SKM-1 treated with dmso at 0.1 percent for 144 hours (cell line): ENCODE measurements around the gene LZTFL1.

Experiments used
- DNase-seq: peaks from one replicate; lab custom pipeline; 2025; ENCODE audit not compliant: unreplicated experiment; lab: John Stamatoyannopoulos, UW

LZTFL1 gene

DNA sequence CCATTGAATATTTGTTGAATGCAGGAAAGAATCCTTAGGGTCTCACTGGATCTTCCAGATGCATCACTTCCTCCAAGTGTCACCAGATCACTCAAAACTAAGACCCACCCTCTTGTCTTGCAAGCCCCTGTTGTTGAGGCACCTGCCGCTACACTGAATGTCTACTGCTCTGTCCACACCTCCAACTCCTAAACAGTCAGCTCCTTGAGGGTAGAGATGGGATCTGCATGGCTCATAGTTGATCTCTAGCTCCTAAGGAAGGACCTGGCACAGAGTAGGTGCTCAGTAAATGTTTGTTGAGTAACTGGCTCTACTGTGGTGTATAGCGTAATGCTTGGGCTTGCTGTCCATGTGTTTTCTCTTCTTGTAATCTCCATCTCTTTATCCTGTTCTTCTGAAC lies 54.4 kb downstream of the LZTFL1 start:
- no peak for DNase-seq

DNA sequence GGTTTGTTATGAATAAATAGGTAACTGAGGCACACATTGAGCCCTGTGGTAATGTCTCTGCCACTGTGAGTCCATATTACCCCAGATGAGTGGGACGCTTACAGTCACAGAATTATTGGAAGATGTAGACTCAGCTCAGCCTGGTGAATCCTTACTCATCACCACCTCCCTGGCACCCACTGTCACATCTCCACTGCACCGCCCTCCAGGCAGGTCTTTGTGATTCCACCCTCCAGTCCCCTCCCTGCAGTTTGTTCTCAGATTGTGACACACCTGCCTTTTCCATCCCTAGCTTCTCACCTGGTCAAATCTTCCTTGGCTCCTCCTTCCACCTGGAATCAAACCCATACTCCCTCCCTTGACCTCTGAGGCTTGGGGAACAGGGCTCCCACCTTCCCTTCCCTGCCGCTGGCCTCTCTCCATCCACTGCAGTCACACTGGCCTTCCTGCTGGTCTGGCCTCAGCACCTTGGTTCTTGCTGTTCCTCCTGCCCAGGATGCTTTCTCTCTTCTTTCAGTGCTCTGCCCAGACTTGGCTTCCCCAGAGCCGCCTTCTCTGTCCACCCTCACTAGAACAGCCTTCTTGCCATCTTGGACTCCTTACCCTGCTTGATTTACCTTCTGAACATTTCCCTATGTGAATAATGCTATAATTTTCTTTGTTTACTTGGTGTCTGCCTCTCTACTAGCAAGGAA lies 55.0 kb downstream of the LZTFL1 start:
- no peak for DNase-seq

DNA sequence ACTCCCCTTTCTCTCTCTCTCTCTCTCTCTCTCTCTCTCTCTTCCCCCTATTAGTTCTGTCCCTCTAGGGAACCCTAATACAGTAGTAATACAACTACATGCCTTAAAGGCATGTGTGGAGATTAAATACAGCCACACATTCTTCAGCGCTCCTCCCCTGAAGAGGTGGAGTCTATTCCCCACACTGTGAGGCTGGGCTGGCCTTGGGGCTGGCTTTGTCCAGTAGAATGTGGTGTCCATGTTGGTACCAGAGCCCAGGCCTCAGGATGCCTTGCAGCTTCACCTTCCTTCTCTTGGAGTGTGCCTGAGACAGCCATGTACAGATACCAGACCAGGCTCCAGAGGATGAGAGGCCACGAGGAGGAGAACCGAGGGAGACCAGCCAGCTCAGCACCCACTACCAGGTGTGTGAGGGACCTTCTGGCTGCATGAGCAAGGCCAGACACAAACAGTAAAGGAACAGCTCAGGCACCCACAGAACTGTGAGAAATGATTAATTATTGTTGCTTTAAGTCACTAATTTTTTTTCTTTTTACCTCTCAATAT lies 56.2 kb downstream of the LZTFL1 start:
- DNase-seq = no peak

DNA sequence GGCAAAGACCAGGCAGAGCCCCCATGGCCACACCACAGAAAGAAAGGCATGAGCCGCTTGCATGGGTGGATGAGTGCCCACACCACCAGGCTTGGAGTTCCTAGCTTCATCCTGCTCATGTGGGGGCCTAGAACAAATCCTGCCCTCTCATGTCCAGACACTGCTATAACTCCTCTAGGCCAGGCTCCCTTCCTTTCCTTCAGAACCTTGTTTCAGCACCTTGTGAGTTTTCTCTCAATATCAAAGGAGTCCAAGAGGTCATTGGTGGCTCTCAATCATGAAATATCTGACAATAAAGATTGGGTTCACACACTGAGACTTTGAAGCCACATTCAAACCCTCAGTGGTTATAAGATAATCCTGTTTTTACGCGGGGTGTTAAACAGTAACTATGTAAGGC lies 58.3 kb downstream of the LZTFL1 start:
- DNase-seq = no peak

DNA sequence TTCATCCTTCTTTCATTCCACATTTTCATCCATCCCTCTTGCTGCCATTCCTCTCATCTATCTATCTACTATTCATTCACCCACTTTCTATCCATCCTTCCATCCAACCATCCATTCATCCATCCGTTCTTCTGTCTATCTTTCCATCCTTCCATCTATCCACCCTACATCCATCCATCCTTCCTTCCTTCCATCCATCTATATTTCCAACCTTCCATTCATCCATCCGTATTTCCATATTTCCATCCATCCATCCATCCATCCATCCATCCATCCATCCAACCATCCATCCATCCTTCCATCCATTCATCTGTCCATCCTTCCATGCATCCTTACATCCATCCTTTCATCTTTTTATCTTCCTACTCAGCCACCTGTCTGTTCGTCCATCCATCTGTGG lies 59.5 kb downstream of the LZTFL1 start:
- no peak for DNase-seq

DNA sequence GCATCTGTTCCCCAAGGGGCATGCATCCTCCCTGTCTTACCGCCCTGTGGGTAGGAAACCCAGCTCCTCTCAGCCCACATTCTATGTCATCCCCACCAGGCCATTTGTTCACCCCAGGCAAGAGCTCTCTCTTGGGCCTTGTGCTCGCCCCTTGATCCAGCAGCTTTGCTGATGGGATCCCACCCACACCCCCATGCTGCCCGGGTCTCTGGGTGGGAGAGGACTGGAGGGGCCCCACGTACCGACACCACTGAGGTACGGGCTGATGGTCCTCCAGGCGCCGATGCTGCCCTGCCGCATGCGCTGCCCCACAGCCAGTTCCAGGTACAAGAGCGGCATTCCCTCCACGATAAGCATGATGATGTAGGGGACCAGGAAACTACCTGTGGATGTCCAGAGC lies 60.1 kb downstream of the LZTFL1 start:
- no peak for DNase-seq

DNA sequence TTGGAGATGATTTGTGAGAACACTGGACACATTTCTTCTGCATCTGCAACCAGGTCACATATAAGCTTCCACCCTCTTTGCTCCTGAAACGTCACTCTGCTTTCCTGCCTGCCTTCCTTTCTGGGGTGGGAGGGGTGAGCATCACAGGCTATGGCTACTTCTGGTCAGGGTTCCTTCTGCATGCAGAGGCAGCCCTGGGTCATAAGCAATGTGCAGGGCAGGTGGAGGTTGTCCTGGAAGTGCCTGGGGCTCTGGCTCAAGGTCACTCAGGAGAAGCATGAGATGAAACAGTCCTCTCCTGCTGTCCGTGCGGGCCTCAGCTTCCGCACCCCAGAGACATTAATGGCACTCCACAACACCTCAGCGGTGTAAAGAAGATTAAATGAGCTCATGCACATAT lies 60.6 kb downstream of the LZTFL1 start:
- DNase-seq = no peak

DNA sequence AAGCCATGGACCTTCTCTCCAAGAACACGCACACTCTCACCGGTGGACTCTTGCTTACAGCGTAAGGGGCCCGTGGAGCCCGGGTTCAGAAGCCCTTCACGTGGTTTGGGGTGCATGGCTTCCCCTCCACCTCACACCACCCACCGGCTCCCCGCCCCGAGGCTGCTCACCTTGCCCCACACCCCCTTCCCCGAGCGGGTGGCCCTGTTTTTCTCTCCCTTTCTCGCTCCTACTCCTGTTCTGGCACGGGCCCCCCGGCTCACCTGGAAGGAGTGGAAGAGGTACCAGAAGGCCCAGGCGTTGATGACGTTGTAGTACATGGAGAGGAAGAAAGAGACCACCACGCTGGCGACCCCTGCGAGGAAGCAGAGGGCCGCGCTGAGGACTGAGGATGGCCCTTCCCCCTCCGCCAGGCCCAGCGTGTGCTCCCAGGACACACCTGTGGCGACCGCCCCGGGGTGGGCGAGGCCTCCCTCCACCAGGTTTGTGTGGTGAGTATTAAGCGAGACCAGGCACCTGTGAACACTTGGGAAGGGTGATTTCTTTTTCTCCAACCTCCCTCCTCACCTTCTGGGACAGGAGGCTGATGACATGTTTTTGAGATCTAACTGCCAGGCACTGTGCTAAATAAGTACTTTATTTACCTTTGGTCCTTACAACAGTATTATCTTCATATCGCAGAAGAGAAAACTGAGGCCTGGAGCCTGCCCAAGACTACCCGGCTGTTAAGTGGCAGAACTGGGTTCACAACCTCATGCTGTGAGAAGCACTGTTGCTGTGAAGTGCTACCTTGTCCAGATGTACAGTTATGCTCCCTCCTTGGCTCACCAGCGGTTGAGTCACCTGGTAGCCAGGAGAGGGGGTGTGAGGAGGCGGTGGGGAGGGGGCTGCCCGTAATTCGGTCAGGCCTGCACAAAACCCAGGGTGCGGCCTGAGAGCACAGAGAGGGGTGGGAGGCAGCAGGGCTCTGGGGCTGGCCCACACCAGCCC lies 61.9 kb downstream of the LZTFL1 start:
- DNase-seq = no peak

DNA sequence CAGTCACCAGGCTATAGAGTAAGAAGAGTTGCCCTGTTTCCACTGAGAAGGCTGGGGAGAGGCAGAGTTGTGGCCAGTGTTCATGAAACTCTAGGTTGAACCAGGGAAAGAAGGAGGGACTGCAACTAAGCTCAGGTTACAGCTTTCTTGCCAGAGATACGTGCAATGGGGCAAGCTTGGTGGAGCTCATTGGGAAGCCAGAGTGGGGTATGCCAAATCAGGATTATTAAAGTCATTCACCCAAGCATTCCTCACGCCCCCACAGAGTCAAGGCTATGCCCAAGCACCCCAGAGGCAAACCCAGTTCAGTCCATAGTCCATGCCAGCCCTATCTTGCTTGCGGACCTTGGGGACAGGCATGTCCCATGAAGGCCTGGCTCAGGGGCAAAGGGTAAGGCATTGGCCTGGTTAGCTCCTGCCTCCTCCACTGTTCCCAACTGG lies 63.1 kb downstream of the LZTFL1 start:
- DNase-seq = no peak

DNA sequence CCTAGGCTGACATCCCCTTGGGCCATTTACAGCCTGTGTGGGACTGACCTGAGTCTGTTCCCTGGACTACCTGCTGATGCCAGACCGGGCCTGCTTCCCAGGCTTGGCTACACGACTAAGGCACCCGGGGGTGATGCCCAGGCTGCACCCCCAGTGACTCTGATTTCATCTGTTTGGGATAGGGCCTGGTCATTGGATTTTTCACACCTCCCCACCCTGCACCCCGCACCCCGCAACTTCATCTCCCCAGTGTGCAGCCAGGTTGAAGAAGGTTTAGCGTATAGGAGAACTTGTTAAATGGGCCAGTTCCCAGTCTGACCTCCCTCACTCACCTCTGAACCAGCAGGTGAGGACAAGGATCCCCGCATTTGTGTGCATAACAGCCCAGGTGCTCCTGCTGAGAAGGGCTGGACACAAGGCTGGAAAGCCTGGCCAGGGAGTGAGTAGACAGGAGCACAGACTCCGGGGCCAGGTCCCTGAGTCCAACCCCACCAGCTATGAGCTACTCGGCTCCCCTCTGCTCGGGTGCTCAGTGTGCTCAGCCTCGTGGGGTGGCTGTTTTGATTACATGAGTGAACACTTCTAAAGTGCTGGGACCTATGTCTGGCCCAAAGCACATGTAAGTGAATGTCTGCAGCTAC lies 64.1 kb downstream of the LZTFL1 start:
- no peak for DNase-seq

DNA sequence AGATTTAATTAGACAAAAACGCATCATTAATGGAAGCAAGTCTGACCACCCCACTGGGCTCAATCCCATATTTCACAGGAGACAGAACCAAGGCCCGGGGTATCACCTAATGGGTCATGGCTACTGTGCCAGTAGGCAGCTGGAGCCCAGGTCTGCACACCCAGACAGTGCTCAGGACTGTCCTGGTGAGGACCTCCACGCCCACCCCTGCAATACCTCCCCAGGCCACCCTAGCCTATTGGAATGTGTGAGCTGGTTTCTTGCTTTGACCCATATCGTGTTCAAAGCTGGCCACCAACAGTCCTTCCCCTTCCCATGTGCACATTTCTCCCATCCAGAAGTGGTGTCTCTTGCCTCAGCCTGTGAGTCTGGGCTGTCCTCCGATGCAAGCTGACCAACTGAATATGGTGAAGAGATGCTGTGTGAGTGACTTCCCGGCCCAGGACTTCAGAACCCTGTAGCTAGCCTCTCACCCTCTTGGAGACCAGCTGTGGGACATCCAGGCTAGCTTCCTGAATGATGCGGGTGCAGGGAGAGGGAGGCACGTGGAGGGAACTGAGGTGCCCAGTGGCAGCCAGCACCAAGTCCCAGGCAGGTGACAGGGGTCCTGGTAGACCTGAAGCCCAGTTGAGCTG lies 64.7 kb downstream of the LZTFL1 start:
- no peak for DNase-seq

DNA sequence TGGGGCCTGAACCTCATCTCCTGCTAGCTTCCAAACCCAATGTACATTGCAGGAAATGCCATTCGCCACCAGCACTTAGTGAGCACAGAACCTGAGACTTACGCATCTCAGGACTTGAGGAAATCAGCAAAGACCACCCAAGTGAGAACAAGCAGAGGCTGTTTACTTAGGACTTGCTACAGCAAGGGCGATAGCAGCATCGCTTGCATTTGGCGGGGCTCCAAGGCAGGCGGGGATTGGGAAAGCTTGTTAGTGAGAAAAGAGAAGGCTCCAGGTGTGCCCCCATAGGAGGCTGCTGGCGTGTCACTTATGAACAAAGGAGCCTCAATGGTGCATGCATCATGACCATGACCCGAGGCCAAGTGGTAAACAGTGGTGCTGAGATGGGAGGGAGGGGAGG lies 65.3 kb downstream of the LZTFL1 start:
- no peak for DNase-seq

DNA sequence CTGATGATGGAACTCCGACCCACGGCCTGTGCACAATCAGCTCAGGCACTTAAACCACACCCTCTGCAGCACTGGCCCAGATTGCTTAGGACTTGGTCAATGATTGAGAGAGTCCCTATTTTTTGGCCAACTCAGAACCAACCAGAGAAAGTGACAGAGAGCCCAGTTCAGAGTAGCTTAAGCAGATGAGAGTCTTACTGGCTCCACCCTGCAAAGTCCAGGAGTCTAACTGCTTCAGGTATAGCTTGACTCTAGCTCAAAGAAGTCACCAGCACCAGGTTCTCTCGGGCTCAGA lies 65.7 kb downstream of the LZTFL1 start:
- DNase-seq = no peak

DNA sequence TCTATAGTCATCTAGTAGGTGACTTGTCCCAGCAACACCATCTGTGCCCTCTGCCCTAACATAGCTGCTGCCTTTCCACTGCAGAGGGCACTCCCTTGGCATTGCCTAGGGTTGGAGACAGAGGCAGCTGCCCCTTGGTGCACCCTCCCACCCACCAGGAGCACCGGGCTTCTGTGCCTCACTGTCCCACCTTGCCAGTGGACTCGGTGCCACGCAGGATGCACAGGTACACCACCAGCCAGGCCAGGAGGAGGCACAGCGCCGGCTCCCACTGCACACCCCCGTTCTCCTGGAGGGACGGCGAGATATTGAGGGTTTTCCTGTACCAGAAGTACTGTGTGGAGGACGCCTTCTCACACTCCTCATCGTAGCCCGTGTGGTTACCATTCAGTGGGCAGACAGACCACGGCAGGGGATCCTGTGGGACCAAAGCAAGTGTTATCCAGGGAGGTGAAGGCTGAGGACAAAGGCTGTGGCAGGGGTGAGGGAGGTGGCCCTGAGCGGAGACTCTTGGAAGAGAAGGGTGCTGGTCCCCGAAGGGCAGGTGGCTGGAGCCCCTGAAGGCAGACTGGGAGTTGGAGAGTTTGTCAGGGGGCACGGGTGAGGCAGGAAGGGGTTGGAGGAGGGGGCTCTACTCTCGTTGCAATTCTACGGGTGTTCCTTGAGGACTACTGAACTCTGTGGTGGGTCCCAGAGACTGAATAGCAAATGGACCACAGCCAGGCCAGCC lies 66.2 kb downstream of the LZTFL1 start:
- DNase-seq = no peak

DNA sequence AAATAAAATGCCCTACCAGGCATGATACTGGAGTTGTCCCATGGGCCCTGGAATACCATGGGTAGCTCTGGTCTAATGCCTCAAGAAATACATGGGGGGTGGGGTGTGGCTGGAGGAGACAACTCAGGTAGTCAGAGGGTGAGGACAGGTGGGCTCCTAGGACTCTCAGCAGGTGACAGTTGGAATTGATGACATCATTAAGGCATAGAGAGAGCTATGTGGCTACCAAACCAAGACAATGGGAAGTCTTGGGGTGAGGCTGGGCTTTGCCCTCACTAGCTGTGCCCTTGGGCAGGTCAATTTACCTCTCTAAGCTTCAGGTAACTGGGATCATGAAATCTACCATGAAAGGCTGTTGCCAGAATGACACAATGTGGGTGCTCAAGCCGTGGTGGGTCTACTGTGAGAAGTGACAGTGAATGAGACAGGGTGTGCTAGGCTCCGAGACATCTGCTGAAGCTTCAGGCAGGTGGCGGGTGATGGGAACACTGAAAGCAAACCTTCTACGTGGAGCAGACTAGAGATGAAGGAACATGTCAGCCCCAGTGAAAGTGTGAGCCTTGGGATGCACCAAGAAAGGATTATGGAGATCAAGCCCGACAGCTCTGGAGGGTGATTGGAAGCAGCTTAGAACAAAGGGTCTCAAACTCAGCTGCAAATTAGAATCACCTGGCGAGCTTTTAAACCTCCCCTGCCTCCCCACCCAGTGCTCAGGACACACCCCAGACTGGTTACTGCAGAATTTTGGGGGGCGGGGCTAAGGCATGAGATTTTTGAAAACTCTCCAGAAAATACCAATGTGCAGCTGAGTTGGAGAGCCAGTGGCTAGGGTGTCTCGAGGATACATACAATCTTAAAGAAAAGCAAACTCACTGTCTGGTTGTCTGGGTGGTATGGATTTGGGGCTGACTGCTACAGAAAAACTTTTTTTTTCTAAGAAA lies 67.1 kb downstream of the LZTFL1 start:
- no peak for DNase-seq

DNA sequence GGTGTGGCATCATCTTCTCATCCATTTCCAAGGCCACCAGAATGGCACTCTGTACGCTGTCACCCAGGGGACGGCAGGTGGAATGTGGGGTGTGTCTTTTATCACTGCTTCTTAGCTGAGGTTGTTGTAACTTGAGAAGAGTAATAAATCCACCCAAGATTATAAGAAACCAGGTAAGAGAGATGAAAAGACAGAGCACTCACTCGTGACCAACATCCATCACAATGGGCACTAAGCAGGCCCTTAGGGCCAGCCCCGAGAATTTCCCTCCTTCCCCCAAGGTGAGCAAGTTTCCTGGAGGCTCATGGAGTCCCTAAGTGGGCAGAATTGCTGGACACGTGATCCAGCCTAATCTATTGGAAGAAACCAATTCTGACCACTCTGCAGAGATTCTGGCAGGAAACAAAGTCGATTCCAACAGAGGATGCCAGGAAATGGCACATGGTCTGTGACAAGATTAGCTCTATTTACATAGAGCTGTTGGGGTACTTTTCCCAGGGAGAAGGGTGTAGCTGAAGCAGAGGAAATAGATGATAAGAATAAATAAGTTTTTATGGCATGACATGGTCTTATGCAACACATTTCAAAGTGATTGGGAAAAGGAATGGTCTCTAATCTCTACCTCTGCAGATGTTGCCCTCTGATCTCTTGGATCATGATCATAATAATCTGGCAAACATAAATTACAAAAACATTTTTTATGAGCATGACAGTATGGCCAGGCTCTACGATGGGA lies 68.0 kb downstream of the LZTFL1 start:
- no peak for DNase-seq
